Measurements from ENCODE around the gene ZNF26. TPM values are rescaled to one million over a fixed set of nuclear protein-coding genes. Genes with fewer than 3 reads are reported as not detected.
A peak's percentile ranks its signal among the peaks of the same experiment; 100 is the strongest.

Gene ZNF26
- total and polyA plus RNA-seq, 2 of the 8 experiments (the other 6 are each of a cell fraction or from before 2014, with no cell fraction given) = 5.8 to 8.4 TPM

DNA sequence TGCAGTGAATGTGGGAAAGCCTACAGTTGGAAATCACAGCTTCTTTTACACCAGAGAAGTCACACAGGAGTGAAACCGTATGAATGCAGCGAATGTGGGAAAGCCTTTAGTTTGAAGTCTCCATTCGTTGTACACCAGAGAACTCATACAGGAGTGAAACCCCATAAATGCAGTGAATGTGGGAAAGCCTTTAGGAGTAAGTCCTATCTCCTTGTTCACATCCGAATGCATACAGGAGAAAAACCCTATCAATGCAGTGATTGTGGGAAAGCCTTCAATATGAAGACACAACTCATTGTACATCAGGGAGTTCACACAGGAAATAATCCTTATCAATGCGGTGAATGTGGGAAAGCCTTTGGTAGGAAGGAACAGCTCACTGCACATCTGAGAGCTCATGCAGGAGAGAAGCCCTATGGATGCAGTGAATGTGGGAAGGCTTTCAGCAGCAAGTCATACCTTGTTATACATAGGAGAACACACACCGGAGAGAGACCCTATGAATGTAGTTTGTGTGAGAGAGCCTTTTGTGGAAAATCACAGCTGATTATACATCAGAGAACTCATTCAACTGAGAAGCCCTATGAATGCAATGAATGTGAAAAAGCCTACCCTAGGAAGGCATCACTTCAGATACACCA, 24.6 kb downstream of the ZNF26 start (continued):
- no peak for TF ChIP-seq JUND (IDR thresholded peaks at IDR 0.05; ENCODE audit: low read length)
- TF ChIP-seq, protein P1, sequence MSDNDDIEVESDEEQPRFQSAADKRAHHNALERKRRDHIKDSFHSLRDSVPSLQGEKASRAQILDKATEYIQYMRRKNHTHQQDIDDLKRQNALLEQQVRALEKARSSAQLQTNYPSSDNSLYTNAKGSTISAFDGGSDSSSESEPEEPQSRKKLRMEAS (IDR thresholded peaks at IDR 0.05) = no peak
- TF ChIP-seq ZNF274 (IDR thresholded peaks at IDR 0.05; ENCODE audit: borderline replicate concordance, extremely low read depth, low read length) = peak; percentile 76

Measured in H1 (cell line).